Left cardiac atrium (tissue), 4 donors: ENCODE measurements around the gene ACLY. TPM values are rescaled to one million over a fixed set of nuclear protein-coding genes. Genes with fewer than 3 reads are reported as not detected.

Experiments
- ATAC-seq, 2 donors: fragments of 200-7000 bp; cut with Tn5 transposase; one replicate each; pipeline ENCODE4 v1.9.1; 2020; ENCODE audit warnings: mild to moderate bottlenecking in 2 of 2, moderate library complexity in 2 of 2
- DNase-seq: peaks from one replicate; pipeline ENCODE4 v3.0.0-alpha.2; 2020
- intact Hi-C, 2 donors: fragments of 100-400 bp; cut with DNase I; formaldehyde crosslinking; loops; one replicate each; pipeline versions ENCODE4 v1.14.1 to v1.15.1; 2022 to 2023
- total RNA-seq, 2 donors: library from RNA; stranded (reverse); fragmentation: NEBNext Ultra II Directional; extraction: Animal tissue kit (Norgen Biotek cat#: 25700); gene quantifications; one replicate each; pipeline ENCODE4 v1.2.1, GENCODE V29; 2021
- donor health status: DM: no; HTN: yes; CAD: no.
- donor health status: DM: no; HTN: yes; CAD: no; lungs with severe emphysema.
- donor health status: DM: yes; HTN: yes; CAD: no.
- donor health status: Dilated cardiomyopathy.

The ACLY gene
- total RNA-seq, 2 donors from 2014 or later: 58.7 to 72.2 TPM

GRCh38 chr17:41818024-41818423 lies 100.7 kb downstream of the ACLY start:
- DNase-seq: no peak
- ATAC-seq: no peak
- intact Hi-C loops: no loop called here

Other genes starting within 250 kb of the ACLY start
- gene EIF1, start 230.1 kb downstream of the ACLY start, total RNA-seq: 1,000 to 10,000 TPM in 1 of 2 donors, 100 to 1,000 TPM in 1; 883 to 1,102 TPM
- not detected for gene GAST, start 206.6 kb downstream of the ACLY start, total RNA-seq
- not detected for gene HAP1, start 184.3 kb downstream of the ACLY start, total RNA-seq
- 100 to 1,000 TPM; 117 to 139 TPM for gene JUP, start 132.2 kb downstream of the ACLY start, total RNA-seq
- gene P3H4, start 107.0 kb downstream of the ACLY start, total RNA-seq: 10 to 100 TPM; 12.0 to 13.8 TPM
- 10 to 100 TPM; 33.0 to 47.3 TPM for gene FKBP10, start 105.9 kb downstream of the ACLY start, total RNA-seq
- gene NT5C3B, start 82.7 kb downstream of the ACLY start, total RNA-seq: 10 to 100 TPM; 27.8 to 42.1 TPM
- gene KLHL10, start 81.1 kb downstream of the ACLY start, total RNA-seq: under 1 TPM; 0.18 to 0.32 TPM
- 1 to 10 TPM; 4.7 to 6.1 TPM for gene KLHL11, start 53.5 kb downstream of the ACLY start, total RNA-seq
- 1 to 10 TPM; 1.0 to 1.3 TPM for gene ODAD4, start 11.7 kb upstream of the ACLY start, total RNA-seq
- gene CNP, start 47.8 kb upstream of the ACLY start, total RNA-seq: 10 to 100 TPM; 40.3 to 43.7 TPM
- 10 to 100 TPM; 57.5 to 73.9 TPM for gene DNAJC7, start 98.5 kb upstream of the ACLY start, total RNA-seq
- 10 to 100 TPM; 35.3 to 45.9 TPM for gene NKIRAS2, start 101.1 kb upstream of the ACLY start, total RNA-seq
- gene C17orf113, start 131.7 kb upstream of the ACLY start, total RNA-seq: under 1 TPM; 0.68 to 0.94 TPM
- gene ZNF385C, start 179.5 kb upstream of the ACLY start, total RNA-seq: under 1 TPM; 0.13 to 0.27 TPM
- gene DHX58, start 193.8 kb upstream of the ACLY start, total RNA-seq: 1 to 10 TPM; 6.4 to 6.7 TPM
- gene KAT2A, start 202.4 kb upstream of the ACLY start, total RNA-seq: 10 to 100 TPM; 19.8 to 23.4 TPM
- gene HSPB9, start 203.9 kb upstream of the ACLY start, total RNA-seq: under 1 TPM in 1 of 2 donors, not detected in 1; 0.24 TPM
- gene RAB5C, start 236.0 kb upstream of the ACLY start, total RNA-seq: 10 to 100 TPM; 68.2 to 72.6 TPM